ENCODE data around the gene MYOG.

Gene MYOG

GRCh38 chr1:203090421-203091198 lies 4.8 kb upstream of the MYOG start:
- DNase-seq: no peak

GRCh38 chr1:203089651-203090045 lies 3.8 kb upstream of the MYOG start:
- no peak for DNase-seq

GRCh38 chr1:203089001-203089650 lies 3.3 kb upstream of the MYOG start:
- no peak for DNase-seq

GRCh38 chr1:203088441-203088840 lies 2.6 kb upstream of the MYOG start:
- no peak for DNase-seq

- DNase-seq: no peak
Observed at GRCh38 chr1:203086992-203087763, 1.4 kb upstream of the MYOG start.

GRCh38 chr1:203084588-203085527 lies 954 bp downstream of the MYOG start:
- DNase-seq: no peak

GRCh38 chr1:203083463-203083921 lies 2.3 kb downstream of the MYOG start:
- DNase-seq: no peak

GRCh38 chr1:203082571-203083462 lies 3.0 kb downstream of the MYOG start:
- DNase-seq: no peak

- no peak for DNase-seq
Observed at GRCh38 chr1:203082231-203082505, 3.6 kb downstream of the MYOG start.

- DNase-seq: no peak
Observed at GRCh38 chr1:203081465-203082230, 4.2 kb downstream of the MYOG start.

GRCh38 chr1:203080456-203080855 lies 5.4 kb downstream of the MYOG start:
- DNase-seq: no peak

GRCh38 chr1:203078478-203078877 lies 7.3 kb downstream of the MYOG start:
- DNase-seq: no peak

GRCh38 chr1:203077956-203078355 lies 7.9 kb downstream of the MYOG start:
- DNase-seq: no peak

- no peak for DNase-seq
Observed at GRCh38 chr1:203077367-203077766, 8.4 kb downstream of the MYOG start.

GRCh38 chr1:203076031-203076511 lies 9.7 kb downstream of the MYOG start:
- DNase-seq: no peak

GRCh38 chr1:203075236-203076030 lies 10.4 kb downstream of the MYOG start:
- no peak for DNase-seq

- no peak for DNase-seq
Observed at GRCh38 chr1:203074610-203075009, 11.2 kb downstream of the MYOG start.

- DNase-seq: no peak
Observed at GRCh38 chr1:203073469-203073868, 12.3 kb downstream of the MYOG start.

GRCh38 chr1:203072911-203073310 lies 12.9 kb downstream of the MYOG start:
- DNase-seq: no peak

All from COR-L47 (cell line).